SIG-M5 treated with dmso at 0.1 percent for 504 hours (cell line): ENCODE results near the gene TM4SF5.
"Not testable (repeated sequence)": the region's sequence is repeated elsewhere in the genome, so short reads cannot be mapped to it uniquely, and the experiment has no call there.

Experiments used
- DNase-seq: peaks from one replicate; lab custom pipeline; 2025; ENCODE audit not compliant: unreplicated experiment; lab: John Stamatoyannopoulos, UW

The TM4SF5 gene

GRCh38 chr17:4823373-4824089 is 51.8 kb downstream of the TM4SF5 start:
- no peak for DNase-seq

DNA sequence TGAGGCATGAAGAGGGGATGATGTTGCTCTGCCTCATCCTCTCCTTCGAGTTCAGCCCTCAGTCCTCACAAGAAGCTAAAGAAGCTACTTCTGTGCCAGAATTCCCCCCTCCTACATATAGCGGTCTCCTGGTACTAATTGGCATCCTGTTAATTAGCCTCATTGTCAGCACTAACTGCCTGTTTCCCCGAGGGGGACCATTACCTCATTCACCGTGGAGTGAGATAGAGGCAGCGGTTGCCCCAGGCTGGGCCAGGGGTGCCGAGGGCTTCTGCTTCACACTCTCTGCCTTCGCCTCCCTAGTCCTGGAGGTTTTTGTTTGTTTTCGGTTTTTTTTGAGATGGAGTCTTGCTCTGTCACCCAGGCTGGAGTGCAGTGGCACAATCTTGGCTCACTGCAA is 55.7 kb downstream of the TM4SF5 start:
- no peak for DNase-seq

DNA sequence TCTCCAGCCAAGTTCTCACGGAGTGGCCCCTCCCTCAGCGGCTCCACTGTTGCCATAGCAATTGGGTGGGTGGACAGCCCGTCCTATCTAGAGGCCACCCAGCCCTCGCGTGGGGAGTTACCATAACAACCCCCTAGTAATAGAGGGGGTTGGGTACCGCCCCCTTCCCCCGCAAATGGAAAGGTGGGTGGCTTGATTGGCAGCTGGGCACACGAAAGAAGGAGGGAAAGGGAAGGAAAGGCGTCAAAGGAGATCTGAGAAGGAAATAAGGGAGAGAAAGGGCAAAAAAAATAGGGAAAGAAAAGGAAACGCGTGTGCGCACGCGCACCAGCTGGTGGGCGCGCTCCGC is 61.1 kb downstream of the TM4SF5 start:
- not testable (repeated sequence) for DNase-seq
